Activated T-cell treated with anti-CD3 and anti-CD28 coated beads, Interleukin-2, amount 50 U/mL, for 24 hours (primary cell): ENCODE results near the gene CDRT4.
"Not testable (repeated sequence)": the region's sequence is repeated elsewhere in the genome, so short reads cannot be mapped to it uniquely, and the experiment has no call there.

Experiments used
- DNase-seq: peaks from one replicate; pipeline ENCODE4 v3.0.0-alpha.2; 2020
- H3K27ac Mint-ChIP-seq: 2 replicates; pipeline ENCODE4 v1.8.0; 2020; ENCODE audit warnings: mild to moderate bottlenecking, mixed read lengths
- H3K27me3 Mint-ChIP-seq: 2 replicates; pipeline ENCODE4 v1.8.0; 2020; ENCODE audit warnings: mixed read lengths
- H3K36me3 Mint-ChIP-seq: 2 replicates; pipeline ENCODE4 v1.8.0; 2020; ENCODE audit warnings: low read depth, mixed read lengths
- H3K4me1 Mint-ChIP-seq: 2 replicates; pipeline ENCODE4 v1.8.0; 2020; ENCODE audit warnings: low read depth, mixed read lengths
- H3K4me3 Mint-ChIP-seq: 2 replicates; pipeline ENCODE4 v1.8.0; 2020; ENCODE audit warnings: mild to moderate bottlenecking, moderate library complexity, mixed read lengths
- H3K9me3 Mint-ChIP-seq: 2 replicates; pipeline ENCODE4 v1.8.0; 2020; ENCODE audit warnings: mixed read lengths

CDRT4 gene

DNA sequence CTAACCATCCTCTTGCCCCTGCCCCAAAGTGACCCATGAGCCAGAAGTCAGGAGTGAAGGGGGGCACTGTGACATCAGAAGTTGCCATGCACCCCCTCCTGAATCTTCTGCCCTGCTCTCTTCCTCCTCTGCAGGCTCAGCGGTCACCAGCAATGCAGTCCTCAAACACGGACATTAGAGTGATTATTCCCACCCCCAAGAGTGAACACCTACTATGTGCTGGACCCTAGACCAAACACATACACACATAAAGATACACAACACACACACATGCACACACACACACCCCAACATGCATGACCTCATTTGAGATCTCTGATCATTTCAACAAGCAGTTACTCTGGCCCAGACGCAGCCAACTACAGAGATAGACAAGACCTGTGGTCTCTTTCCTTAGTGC is at the start of gene CDRT4:
Gene CDRT4 (minus strand): TSS at position 30 of the 400 bp plus-strand sequence. CDS start 27,383 bp downstream, outside the sequence.
- Mint-ChIP-seq H3K4me3 (no peak within 1 kb of the TSS), H3K27me3 (no peaks in the 10 kb centered on the region), H3K9me3 (no peaks in the 10 kb centered on the region), H3K27ac (no peak within 1 kb of the TSS), H3K4me1 (no peaks in the 10 kb centered on the region), H3K36me3 (peaks cover 3% of the 10 kb centered on the region)
- no peak for DNase-seq

DNA sequence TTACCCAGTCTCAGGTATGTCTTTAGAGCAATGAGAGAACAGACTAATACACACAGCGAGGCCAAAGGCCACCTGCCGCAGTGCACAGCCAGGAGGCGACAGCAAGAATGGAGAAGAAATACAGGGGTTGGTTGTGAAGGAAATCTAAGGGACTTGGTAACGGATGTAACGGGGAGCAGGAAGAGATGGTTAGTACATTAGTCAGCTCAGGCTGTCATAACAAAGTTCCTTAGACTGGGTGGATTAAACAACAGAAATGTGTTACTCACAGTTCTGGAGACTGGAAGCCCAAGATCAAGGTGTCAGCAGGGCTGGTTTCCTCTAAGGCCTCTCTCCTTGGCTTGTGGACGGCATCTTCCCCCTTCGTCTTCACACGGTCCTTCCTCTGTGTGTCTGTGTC is 48.7 kb upstream of the CDRT4 start:
- H3K9me3 Mint-ChIP-seq, result no peaks in the 10 kb centered on the region
- no peak for DNase-seq
- no peak overlapping the region for H3K27ac Mint-ChIP-seq
- H3K4me1 Mint-ChIP-seq, result no peaks in the 10 kb centered on the region
- no peaks in the 10 kb centered on the region for H3K27me3 Mint-ChIP-seq
- H3K4me3 Mint-ChIP-seq, result no peak overlapping the region
- H3K36me3 Mint-ChIP-seq, result peaks cover 53% of the 10 kb centered on the region

DNA sequence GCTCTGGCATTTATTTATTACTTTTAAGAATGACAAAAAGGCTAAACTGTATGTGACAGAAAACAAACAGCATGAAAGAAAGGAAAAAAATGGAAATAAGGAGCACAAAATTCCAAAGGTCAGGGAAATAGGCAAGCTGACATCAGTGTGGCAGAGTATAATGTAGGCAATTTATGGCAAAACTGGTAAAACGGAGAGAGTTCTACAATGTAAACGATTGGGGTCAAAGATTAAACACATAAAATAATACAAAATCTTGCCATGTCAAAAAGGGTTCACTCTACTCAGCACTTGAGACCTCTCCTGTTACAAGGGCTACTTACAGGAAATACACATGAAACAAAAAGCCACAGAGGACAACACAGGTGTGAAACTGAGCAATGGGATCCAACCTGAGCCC is 47.0 kb upstream of the CDRT4 start:
- Mint-ChIP-seq H3K27ac (no peak overlapping the region), H3K36me3 (peaks cover 59% of the 10 kb centered on the region)

DNA sequence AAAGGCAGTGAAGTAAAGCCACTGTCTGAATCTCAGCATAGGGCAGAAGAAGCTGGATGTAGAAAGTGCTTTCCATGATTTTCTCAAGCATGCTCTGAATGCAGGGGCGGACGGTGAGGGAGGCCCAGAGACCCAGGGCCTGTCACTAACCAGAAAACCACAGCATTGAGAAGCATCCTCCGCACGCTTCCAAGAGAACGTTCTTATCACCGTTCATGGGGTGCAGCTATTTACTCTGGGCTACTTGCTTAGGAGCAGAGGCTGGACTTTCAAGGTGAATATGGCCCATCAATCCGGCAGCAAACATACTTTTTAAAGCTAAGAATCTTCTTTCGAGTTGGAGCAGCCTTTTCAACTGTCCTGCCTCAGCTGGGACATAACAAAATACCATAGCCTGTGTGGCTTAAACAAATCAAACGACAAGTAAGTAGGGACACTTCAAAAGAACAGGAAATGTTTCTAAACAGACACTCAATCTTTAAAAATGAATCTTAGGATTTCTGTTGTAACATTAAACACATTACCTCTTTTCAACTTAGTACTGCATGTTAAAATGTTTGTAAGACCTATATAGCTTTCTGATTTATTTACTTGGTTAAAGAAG is 46.5 kb upstream of the CDRT4 start:
- Mint-ChIP-seq H3K4me3 (no peak overlapping the region), H3K4me1 (no peaks in the 10 kb centered on the region), H3K27ac (no peak overlapping the region), H3K9me3 (no peaks in the 10 kb centered on the region), H3K27me3 (no peaks in the 10 kb centered on the region), H3K36me3 (peaks cover 56% of the 10 kb centered on the region)
- DNase-seq, result no peak

More for the DNA sequence above, 47.0 kb upstream of the CDRT4 start:
- Mint-ChIP-seq H3K4me3 (no peak overlapping the region), H3K4me1 (no peaks in the 10 kb centered on the region), H3K27me3 (no peaks in the 10 kb centered on the region), H3K9me3 (no peaks in the 10 kb centered on the region)
- DNase-seq, result no peak

DNA sequence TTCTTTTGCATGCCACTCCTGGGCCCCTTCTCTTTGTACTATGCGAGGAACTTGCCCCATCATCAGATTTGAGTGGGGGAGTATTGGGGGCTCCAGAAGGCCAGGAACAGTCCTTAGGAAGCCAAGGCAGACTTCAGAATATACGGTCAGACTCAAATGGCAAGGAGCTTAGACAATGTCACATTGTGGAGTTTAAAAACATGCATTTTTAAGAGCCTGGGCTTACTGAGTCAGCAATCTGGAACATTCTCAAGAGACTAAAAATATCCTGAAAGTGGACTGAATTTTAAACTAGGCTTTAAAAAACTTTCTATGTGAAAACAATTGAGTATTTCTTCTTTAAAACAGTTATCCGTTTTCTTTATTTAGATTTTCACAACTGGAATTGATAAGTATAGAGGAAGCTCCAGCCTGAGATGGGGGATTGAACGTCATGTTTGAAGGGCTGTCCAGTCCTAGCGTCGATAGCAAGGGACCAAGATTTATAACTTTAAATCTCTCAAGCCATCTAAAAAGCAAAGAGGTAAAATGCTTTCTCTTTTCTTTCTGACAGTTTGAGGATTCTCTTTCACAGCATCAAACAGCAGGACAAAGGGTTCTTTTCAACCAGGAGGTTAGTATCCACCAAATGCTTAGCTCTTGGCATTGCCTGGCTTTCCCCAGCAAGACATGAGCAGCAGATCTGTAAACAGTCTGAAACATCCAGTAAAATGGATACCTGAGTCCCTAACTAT is 45.8 kb upstream of the CDRT4 start:
- no peak for DNase-seq
- H3K36me3 Mint-ChIP-seq, result peaks cover 56% of the 10 kb centered on the region
- no peak overlapping the region for H3K27ac Mint-ChIP-seq
- no peaks in the 10 kb centered on the region for H3K4me1 Mint-ChIP-seq
- H3K27me3 Mint-ChIP-seq, result no peaks in the 10 kb centered on the region
- no peak overlapping the region for H3K4me3 Mint-ChIP-seq
- H3K9me3 Mint-ChIP-seq, result no peaks in the 10 kb centered on the region

DNA sequence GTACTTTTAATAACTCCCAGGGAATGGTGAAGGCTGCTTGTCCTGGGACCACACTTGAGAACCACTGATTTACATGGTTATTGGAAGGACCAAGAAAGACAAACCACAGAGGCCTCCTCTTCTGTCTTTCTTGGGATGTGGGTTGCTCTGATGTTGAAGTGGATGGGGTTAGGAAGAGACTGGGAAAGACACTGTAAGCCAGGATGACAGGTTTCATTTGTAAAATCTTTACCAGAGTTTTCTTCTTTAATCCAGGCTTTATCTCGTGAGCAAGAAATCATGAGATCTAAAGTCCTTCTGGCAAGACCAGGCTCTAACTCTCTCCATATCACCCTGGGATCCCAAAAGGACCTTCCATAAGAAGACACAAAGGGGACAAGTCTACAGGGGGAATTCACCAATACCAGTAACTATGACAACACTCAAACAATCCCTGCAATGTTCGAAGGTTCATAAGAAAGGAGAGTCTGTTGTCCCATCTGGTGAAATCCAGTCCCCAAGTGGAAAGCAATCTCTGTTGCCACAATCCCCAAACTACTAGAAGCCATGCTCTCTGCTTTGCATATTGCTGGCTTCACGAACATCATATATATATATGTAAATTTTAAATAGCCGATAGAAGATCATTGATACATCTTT is 44.8 kb upstream of the CDRT4 start:
- H3K27ac Mint-ChIP-seq, result no peak overlapping the region
- H3K4me1 Mint-ChIP-seq, result no peaks in the 10 kb centered on the region
- no peaks in the 10 kb centered on the region for H3K27me3 Mint-ChIP-seq
- DNase-seq, result no peak
- no peaks in the 10 kb centered on the region for H3K9me3 Mint-ChIP-seq
- no peak overlapping the region for H3K4me3 Mint-ChIP-seq
- peaks cover 58% of the 10 kb centered on the region for H3K36me3 Mint-ChIP-seq

DNA sequence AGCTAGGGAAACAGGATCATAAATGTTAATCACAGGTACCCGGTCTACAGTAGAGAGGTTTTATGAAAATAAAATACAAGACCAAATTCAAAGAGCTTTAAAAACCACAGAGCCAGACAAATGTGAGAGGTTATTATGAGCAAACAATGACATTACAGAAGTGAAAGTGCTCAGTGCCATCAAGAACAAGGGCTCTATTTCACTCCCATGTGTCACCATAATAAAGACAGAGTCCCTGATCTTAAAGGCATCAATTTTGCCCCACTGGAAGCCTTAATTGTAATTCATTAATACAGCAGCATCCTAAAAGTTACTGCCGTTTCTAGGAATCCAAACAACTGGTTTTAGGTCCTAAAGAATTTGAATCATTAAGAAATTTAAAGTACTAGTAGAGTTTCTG is 43.7 kb upstream of the CDRT4 start:
- H3K27me3 Mint-ChIP-seq, result no peaks in the 10 kb centered on the region
- H3K36me3 Mint-ChIP-seq, result peaks cover 58% of the 10 kb centered on the region
- H3K4me3 Mint-ChIP-seq, result no peak overlapping the region
- no peak for DNase-seq
- no peaks in the 10 kb centered on the region for H3K4me1 Mint-ChIP-seq
- H3K27ac Mint-ChIP-seq, result no peak overlapping the region
- no peaks in the 10 kb centered on the region for H3K9me3 Mint-ChIP-seq

DNA sequence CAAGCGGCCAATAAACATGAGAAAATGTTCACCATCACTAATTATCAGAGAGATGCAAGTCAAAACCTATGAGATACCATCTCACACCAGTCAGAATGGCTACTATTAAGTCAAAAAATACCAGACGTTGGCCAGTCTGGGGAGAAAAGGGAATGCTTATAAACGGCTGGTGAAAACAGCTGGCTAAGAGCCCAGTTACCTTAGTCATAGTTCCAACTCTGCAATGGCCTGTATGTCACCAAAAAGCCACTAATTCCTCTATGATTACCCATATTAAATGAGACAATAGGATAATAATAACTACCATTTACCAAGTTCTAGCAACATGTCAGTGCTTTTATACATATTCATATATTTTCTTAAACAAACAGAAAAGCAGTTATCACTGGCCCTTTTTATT is 42.9 kb upstream of the CDRT4 start:
- Mint-ChIP-seq H3K36me3 (peaks cover 50% of the 10 kb centered on the region), H3K27ac (no peak overlapping the region), H3K27me3 (no peaks in the 10 kb centered on the region), H3K4me3 (no peak overlapping the region), H3K9me3 (no peaks in the 10 kb centered on the region), H3K4me1 (no peaks in the 10 kb centered on the region)
- DNase-seq, result no peak

DNA sequence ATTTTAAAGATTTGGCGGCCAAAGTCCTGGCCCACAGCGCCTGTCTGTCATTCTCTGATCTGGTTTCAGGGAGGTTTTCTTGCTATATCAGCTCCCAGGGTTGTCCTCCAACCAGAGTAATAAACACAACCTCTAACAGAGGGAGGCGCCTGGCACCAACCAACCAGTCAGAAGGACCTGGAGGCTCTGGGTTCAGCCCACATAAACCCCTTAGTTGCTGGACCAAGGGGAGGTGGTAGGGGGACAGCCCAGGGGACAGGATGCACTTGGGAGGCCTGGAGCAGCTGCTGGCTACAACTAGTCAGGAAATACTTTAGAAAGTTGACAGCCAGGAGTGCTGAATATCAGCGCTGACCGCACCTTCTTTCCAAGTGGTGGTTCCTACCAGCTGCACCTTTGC is 41.7 kb upstream of the CDRT4 start:
- Mint-ChIP-seq H3K27me3 (no peaks in the 10 kb centered on the region), H3K9me3 (no peaks in the 10 kb centered on the region), H3K27ac (no peak overlapping the region), H3K4me1 (no peaks in the 10 kb centered on the region), H3K4me3 (no peak overlapping the region), H3K36me3 (peaks cover 42% of the 10 kb centered on the region)
- no peak for DNase-seq

DNA sequence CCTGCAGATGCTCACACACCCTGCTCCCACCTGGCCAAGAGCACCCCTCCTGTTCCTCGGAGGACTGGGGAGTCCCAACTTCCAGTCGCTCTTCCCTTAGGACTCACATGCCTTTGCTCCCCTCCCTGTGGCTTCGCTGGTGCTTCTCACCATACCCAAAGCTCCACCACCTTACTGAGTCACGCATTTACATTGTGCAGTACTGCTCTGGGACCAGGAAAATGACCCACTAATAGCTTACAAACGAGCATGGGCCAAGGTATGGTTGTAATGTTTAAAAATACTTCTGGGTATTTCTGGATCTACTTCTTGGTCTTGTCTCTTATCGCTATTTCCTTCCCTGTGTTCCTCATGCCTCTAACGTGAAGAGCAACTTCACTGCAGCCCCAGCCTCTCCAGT is 41.0 kb upstream of the CDRT4 start:
- peaks cover 36% of the 10 kb centered on the region for H3K36me3 Mint-ChIP-seq

DNA sequence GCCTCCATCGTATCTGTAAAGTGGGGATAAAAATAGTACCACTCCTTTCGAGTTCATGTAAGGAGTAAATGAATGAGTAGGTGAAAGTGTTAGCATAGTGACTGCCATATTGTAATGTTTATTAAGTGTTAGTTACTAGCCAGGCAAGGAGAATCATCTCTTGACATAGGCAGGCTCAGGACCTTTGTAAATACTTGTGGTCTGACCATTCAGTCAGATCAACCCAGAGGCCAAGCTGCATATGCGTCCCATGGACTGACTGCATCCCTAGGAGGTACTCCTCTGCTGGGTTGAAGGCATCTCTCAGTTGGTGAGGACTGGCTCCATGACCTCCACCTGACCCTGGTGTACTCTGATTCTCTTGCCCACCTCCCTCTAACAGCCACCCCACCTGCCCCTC is 40.5 kb upstream of the CDRT4 start:
- Mint-ChIP-seq H3K27me3 (no peaks in the 10 kb centered on the region), H3K4me3 (no peak overlapping the region), H3K27ac (no peak overlapping the region), H3K36me3 (peaks cover 34% of the 10 kb centered on the region), H3K9me3 (no peaks in the 10 kb centered on the region), H3K4me1 (peaks cover 7% of the 10 kb centered on the region)
- DNase-seq, result no peak

More for the DNA sequence above, 41.0 kb upstream of the CDRT4 start:
- peaks cover 2% of the 10 kb centered on the region for H3K4me1 Mint-ChIP-seq
- H3K9me3 Mint-ChIP-seq, result no peaks in the 10 kb centered on the region
- H3K27ac Mint-ChIP-seq, result no peak overlapping the region
- H3K4me3 Mint-ChIP-seq, result no peak overlapping the region
- no peaks in the 10 kb centered on the region for H3K27me3 Mint-ChIP-seq
- DNase-seq, result no peak

DNA sequence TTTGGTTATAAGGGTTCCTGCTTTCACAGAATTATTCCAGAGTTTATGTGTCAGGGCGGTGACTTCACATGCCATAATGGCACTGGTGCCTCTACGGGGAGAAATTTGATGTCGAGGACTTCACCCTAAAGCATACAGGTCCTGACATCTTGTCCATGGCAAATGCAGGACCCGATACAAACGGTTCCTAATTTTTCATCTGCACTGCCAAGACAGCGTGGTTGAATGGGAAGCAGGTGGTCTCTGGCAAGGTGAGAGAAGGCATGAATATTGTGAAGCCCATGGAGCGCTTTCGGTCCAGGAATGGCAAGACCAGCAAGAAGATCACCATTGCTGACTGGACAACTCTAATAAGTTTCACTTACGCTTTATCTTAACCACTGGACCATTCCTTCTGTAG is 39.6 kb upstream of the CDRT4 start:
- no peak overlapping the region for H3K4me3 Mint-ChIP-seq
- H3K9me3 Mint-ChIP-seq, result no peaks in the 10 kb centered on the region
- no peak for DNase-seq
- peaks cover 32% of the 10 kb centered on the region for H3K36me3 Mint-ChIP-seq
- H3K27me3 Mint-ChIP-seq, result no peaks in the 10 kb centered on the region
- no peak overlapping the region for H3K27ac Mint-ChIP-seq
- peaks cover 12% of the 10 kb centered on the region for H3K4me1 Mint-ChIP-seq

DNA sequence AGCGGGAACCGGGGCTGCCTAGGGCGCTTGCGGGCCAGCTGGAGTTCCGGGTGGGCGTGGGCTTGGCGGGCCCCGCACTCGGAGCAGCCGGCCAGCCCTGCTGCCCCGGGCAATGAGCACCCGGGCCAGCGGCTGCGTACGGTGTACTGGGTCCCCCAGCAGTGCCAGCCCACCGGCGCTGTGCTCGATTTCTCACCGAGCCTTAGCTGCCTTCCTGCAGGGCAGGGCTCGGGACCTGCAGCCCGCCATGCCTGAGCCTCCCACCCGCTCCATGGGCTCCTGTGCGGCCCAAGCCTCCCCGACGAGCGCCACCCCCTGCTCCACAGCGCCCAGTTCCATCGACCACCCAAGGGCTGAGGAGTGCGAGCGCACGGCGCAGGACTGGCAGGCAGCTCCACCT is 38.3 kb upstream of the CDRT4 start:
- DNase-seq, H3K27ac Mint-ChIP-seq, H3K9me3 Mint-ChIP-seq, H3K27me3 Mint-ChIP-seq, H3K4me3 Mint-ChIP-seq: not testable (repeated sequence)
- H3K36me3 Mint-ChIP-seq, result peaks cover 40% of the 10 kb centered on the region
- H3K4me1 Mint-ChIP-seq, result peaks cover 12% of the 10 kb centered on the region

DNA sequence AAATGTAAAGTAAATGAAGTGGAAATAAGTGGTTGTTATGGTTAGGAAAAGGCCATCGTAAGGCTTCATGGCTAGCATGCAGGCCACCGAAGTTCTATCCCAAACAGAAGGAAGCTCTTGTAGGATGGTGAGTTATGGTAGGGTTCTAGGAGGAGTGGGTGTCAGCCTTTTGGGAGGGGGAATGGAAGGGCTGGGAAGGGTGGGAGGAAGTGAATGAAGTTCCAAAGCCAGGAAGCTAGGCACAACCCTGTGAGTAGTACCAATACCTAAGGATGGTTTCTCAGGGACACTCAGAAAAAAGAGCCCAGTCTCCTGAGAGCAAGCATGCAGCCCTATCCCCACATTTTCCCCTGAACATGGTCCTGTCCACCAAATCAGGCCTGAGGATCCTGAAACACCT is 36.3 kb upstream of the CDRT4 start:
- Mint-ChIP-seq H3K27me3 (no peaks in the 10 kb centered on the region), H3K4me3 (no peak overlapping the region), H3K27ac (no peak overlapping the region)

More for the DNA sequence above, 36.3 kb upstream of the CDRT4 start:
- Mint-ChIP-seq H3K9me3 (no peaks in the 10 kb centered on the region), H3K4me1 (peaks cover 12% of the 10 kb centered on the region), H3K36me3 (peaks cover 41% of the 10 kb centered on the region)
- DNase-seq, result no peak
